ENCODE results near the gene SYT2. TPM values are rescaled to one million over a fixed set of nuclear protein-coding genes. Genes with fewer than 3 reads are reported as not detected.

The SYT2 gene
- total and polyA plus RNA-seq, 11 donors: 0.03 to 0.09 (median 0.06) TPM; not detected in 6

DNA sequence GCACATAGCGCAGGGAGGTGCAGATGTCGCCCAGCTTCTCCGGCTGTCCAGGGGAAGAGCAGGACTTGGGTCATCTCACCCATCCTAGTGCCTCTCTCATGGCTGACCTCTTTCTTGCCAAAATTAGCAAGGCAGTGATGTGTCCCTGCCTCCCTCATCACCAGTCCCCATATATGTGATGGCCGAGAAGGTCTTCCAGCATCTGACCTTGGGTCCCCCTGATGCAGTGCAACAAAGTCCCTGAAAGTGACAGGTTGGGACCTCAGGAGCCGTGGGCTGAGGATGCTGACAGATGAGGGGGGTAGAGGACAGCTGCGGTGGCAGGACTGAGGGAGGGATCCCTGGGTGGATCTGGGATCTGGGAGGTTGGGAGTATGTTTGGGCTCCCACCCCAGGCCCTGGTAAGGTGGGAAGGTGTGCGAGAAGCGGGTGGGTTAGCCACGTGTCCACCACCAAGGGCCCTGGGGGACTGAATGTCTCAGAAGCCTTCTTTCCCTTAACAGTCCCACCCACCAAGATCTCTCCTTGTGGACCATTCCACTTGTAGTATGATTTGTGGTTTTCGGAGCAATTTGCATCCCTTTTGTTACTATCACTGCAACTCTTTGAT lies 109.7 kb downstream of the SYT2 start:
- no peaks in the 10 kb centered on the region for H3K9me3 ChIP-seq
- peaks cover 0 to 8% (median 3%) of the 10 kb centered on the region in 12 donors for H3K4me1 ChIP-seq
- DNase-seq (no peak), ATAC-seq (no peak)
- WGBS, 4 donors: 85 to 96% (median 90%) methylated on average over 6 to 10 of the region's 10 CpGs
- peaks cover 0 to 58% (median 0%) of the 10 kb centered on the region in 9 donors for H3K27me3 ChIP-seq
- intact Hi-C loops (cut with DNase I): loop anchor here in 3 of 10 donors (5.0 to 10.0 kb wide), 3 partner anchors 96 to 136 kb away; no protein-coding TSS in a partner anchor
- H3K4me3 ChIP-seq: no peak overlapping the region
- TF ChIP-seq, protein P1, sequence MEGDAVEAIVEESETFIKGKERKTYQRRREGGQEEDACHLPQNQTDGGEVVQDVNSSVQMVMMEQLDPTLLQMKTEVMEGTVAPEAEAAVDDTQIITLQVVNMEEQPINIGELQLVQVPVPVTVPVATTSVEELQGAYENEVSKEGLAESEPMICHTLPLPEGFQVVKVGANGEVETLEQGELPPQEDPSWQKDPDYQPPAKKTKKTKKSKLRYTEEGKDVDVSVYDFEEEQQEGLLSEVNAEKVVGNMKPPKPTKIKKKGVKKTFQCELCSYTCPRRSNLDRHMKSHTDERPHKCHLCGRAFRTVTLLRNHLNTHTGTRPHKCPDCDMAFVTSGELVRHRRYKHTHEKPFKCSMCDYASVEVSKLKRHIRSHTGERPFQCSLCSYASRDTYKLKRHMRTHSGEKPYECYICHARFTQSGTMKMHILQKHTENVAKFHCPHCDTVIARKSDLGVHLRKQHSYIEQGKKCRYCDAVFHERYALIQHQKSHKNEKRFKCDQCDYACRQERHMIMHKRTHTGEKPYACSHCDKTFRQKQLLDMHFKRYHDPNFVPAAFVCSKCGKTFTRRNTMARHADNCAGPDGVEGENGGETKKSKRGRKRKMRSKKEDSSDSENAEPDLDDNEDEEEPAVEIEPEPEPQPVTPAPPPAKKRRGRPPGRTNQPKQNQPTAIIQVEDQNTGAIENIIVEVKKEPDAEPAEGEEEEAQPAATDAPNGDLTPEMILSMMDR (IDR thresholded peaks at IDR 0.05): no peak
- no peak for TF ChIP-seq POLR2A (IDR thresholded peaks at IDR 0.05)
- no peak overlapping the region for H3K27ac ChIP-seq
- H3K36me3 ChIP-seq: peaks cover 0 to 61% (median 11%) of the 10 kb centered on the region in 9 donors

DNA sequence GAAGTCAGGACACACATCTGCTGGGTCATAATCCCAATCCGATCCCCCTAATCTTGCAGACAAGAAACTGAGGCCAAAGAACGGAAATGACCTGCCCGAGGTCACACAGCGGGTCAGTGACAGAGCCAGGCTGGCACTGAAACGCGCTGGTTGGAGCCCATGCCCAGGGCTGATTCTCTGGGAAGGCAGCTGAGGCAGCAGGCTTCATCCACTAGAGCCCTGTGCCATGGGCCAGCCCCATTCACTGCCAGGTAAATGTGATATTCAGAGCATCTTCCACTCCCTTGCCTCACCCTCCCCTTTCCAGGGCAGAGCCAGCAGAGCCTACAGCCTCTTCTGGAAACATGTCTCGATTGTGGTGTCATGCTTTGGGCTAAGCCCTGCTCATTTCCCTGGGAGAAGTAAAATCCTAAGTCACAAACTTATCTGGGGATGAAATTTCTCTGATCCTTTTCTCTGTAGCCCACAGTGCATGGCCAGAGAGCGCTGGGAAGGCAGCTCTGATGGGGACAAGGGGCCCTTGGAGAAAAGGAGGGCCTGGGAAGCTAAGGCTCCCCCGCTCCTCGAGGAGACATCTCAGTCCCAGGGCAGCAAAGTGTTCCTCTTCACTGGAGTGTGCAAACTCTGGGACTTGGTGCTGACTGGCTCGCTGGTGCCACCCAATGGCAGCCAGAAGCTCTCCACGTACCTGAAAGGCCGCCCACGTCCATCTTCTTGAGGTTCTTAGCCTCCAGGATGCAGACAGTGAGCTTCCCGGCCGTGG lies 110.4 kb downstream of the SYT2 start:
- H3K9me3 ChIP-seq: no peaks in the 10 kb centered on the region
- DNase-seq (peak; percentile 50 to 73 (median 64)), ATAC-seq (peak; percentile 67 to 88 (median 84))
- peaks cover 0 to 8% (median 3%) of the 10 kb centered on the region in 12 donors for H3K4me1 ChIP-seq
- no peak overlapping the region for H3K4me3 ChIP-seq
- TF ChIP-seq, protein P1 (IDR thresholded peaks at IDR 0.05): peak; percentile 54 to 81 (median 72)
- TF ChIP-seq POLR2A (IDR thresholded peaks at IDR 0.05): no peak
- H3K27me3 ChIP-seq: peaks cover 0 to 63% (median 0%) of the 10 kb centered on the region in 9 donors
- 47 to 72% (median 53%) methylated on average over 10 to 16 of the region's 16 CpGs for WGBS, 4 donors
- peak overlapping the region in 3 of 12 donors; percentile 22 to 27 (median 26) for H3K27ac ChIP-seq
- peaks cover 0 to 60% (median 9%) of the 10 kb centered on the region in 9 donors for H3K36me3 ChIP-seq
- intact Hi-C loops (cut with DNase I): loop anchor here in 5 of 10 donors (2.0 to 10.0 kb wide), 5 partner anchors 95 to 255 kb away; partner anchors contain the start of genes PPP1R12B (in 2 of the 5) and UBE2T (in 2 of the 5)

DNA sequence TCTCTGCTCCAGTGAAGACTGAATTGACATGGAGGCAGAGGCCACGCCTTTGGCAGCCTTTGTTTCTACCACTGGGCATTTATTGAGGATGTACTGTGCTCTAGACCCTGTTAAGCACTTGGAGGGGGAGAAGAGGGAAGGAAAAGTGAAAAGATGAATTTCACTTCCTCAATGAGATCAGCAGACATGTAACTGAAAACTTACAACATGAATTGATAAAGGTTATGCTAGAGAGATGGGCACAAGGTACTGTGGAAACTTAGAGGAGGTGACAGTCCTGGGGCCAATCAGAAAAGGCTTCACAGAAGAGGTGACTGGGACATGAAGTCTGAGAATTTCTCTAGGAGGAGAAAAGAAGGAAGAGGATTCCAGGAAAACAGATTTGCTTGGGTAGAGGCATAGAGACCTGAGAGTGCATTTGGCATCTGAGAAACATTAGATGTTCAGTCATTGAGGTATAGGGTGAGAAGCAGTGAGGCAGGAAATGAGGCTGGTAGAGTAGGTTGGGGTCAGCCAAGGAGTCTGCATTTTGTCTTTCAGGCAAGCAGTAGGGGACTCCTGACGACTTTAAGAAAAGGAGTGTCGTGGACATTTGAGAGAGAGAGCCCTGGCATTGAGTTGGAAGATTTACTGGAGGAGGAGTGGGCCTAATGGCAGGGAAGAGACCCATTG lies 113.0 kb downstream of the SYT2 start:
- 93 to 99% (median 96%) methylated on average over 3 of the region's 3 CpGs for WGBS, 4 donors
- H3K36me3 ChIP-seq: peaks cover 0 to 40% (median 2%) of the 10 kb centered on the region in 9 donors
- no peak overlapping the region for H3K4me3 ChIP-seq
- no peak overlapping the region for H3K27ac ChIP-seq
- peaks cover 0 to 28% (median 16%) of the 10 kb centered on the region in 12 donors for H3K4me1 ChIP-seq
- no peaks in the 10 kb centered on the region for H3K9me3 ChIP-seq
- intact Hi-C loops (cut with DNase I): loop anchor here in 2 of 10 donors (10.0 kb wide), 2 partner anchors 92 to 252 kb away; partner anchors contain the start of genes PPP1R12B (in 2 of the 2) and UBE2T (in 2 of the 2)
- DNase-seq (no peak), ATAC-seq (no peak)
- H3K27me3 ChIP-seq: peaks cover 0 to 56% (median 0%) of the 10 kb centered on the region in 9 donors
- TF ChIP-seq, protein P1 (IDR thresholded peaks at IDR 0.05): no peak
- no peak for TF ChIP-seq POLR2A (IDR thresholded peaks at IDR 0.05)

All from heart left ventricle (tissue), 16 donors.